Liver (tissue), 9 donors: ENCODE results near the gene MAP4K3. TPM values are rescaled to one million over a fixed set of nuclear protein-coding genes. Genes with fewer than 3 reads are reported as not detected.

Experiments used
- DNase-seq: peaks from one replicate; pipeline ENCODE4 v3.0.0-alpha.2; 2017; ENCODE audit warnings: low spot score
- H3K27ac ChIP-seq, 2 donors: one replicate each; pipeline ENCODE4 v1.7.0; 2013; ENCODE audit warnings: inconsistent platforms in 2 of 2, low read length in 2 of 2, control low read depth in 1 of 2, low read depth in 1 of 2, mild to moderate bottlenecking in 1 of 2
- H3K27me3 ChIP-seq, 4 donors: one replicate each; pipeline versions ENCODE4 v1.6.1 to v1.7.0; 2013; ENCODE audit warnings: low read length in 3 of 4, inconsistent platforms in 1 of 4, mild to moderate bottlenecking in 1 of 4, moderate library complexity in 1 of 4; ENCODE audit not compliant: control insufficient read depth in 4 of 4, insufficient read depth in 4 of 4
- H3K36me3 ChIP-seq, 4 donors: one replicate each; pipeline versions ENCODE4 v1.6.1 to v1.7.0; 2013; ENCODE audit warnings: low read length in 3 of 4, mild to moderate bottlenecking in 3 of 4, low read depth in 1 of 4, moderate library complexity in 1 of 4; ENCODE audit not compliant: control insufficient read depth in 4 of 4, insufficient read depth in 3 of 4
- H3K4me1 ChIP-seq, 4 donors: one replicate each; pipeline versions ENCODE4 v1.6.1 to v1.7.0; 2013; ENCODE audit warnings: low read length in 3 of 4, mild to moderate bottlenecking in 3 of 4, moderate library complexity in 1 of 4; ENCODE audit not compliant: control insufficient read depth in 4 of 4, insufficient read depth in 4 of 4
- H3K4me3 ChIP-seq, 3 donors: one replicate each; pipeline versions ENCODE4 v1.6.1 to v1.7.0; 2013; ENCODE audit warnings: low read length in 3 of 3, control low read depth in 1 of 3, low read depth in 1 of 3, mild to moderate bottlenecking in 1 of 3
- H3K9ac ChIP-seq, 2 donors: one replicate each; pipeline ENCODE4 v1.7.0; 2013; ENCODE audit warnings: low read length in 2 of 2, mild to moderate bottlenecking in 2 of 2, moderate library complexity in 2 of 2, control low read depth in 1 of 2, low read depth in 1 of 2
- H3K9me3 ChIP-seq, 4 donors: one replicate each; pipeline versions ENCODE4 v1.6.1 to v1.7.0; 2013; ENCODE audit warnings: low read length in 3 of 4; ENCODE audit not compliant: control insufficient read depth in 4 of 4
- ATF3 ChIP-seq: IDR thresholded peaks from 2 replicates; pipeline ENCODE4 v1.6.1; 2016; ENCODE audit warnings: antibody characterized with exemption
- EGR1 ChIP-seq, 2 donors: IDR thresholded peaks; 2 replicates each; pipeline ENCODE4 v1.6.1; 2016 to 2018; ENCODE audit warnings: antibody characterized with exemption in 2 of 2, low read depth in 2 of 2
- FOXA1 ChIP-seq: IDR thresholded peaks from 2 replicates; pipeline ENCODE4 v1.6.1; 2016; ENCODE audit warnings: antibody characterized with exemption
- FOXA2 ChIP-seq: IDR thresholded peaks from 2 replicates; pipeline ENCODE4 v1.6.1; 2016; ENCODE audit warnings: antibody characterized with exemption
- HNF4A ChIP-seq, 2 donors: conservative IDR thresholded peaks; 2 replicates each; pipeline ENCODE4 v1.6.1; 2016; ENCODE audit warnings: antibody characterized with exemption in 2 of 2, mild to moderate bottlenecking in 2 of 2
- JUND ChIP-seq, 2 donors: IDR thresholded peaks; 2 replicates each; pipeline ENCODE4 v1.6.1; 2016; ENCODE audit warnings: antibody characterized with exemption in 2 of 2
- MAX ChIP-seq: IDR thresholded peaks from 2 replicates; pipeline ENCODE4 v1.6.1; 2016; ENCODE audit warnings: antibody characterized with exemption
- NR2F2 ChIP-seq: IDR thresholded peaks from 2 replicates; pipeline ENCODE4 v1.6.1; 2016; ENCODE audit warnings: antibody characterized with exemption
- RAD21 ChIP-seq, 2 donors: IDR thresholded peaks; 2 replicates each; pipeline ENCODE4 v1.6.1; 2016; ENCODE audit warnings: antibody characterized with exemption in 2 of 2, mild to moderate bottlenecking in 2 of 2
- REST ChIP-seq: IDR thresholded peaks from 2 replicates; pipeline ENCODE4 v1.6.1; 2016; ENCODE audit warnings: antibody characterized with exemption, mild to moderate bottlenecking
- RXRA ChIP-seq, 2 donors: IDR thresholded peaks; 2 replicates each; pipeline ENCODE4 v1.6.1; 2017 to 2018; ENCODE audit warnings: antibody characterized with exemption in 2 of 2, mild to moderate bottlenecking in 1 of 2
- TAF1 ChIP-seq: conservative IDR thresholded peaks from 2 replicates; pipeline ENCODE4 v1.6.1; 2016; ENCODE audit warnings: antibody characterized with exemption, mild to moderate bottlenecking
- YY1 ChIP-seq: IDR thresholded peaks from 2 replicates; pipeline ENCODE4 v1.6.1; 2016; ENCODE audit warnings: antibody characterized with exemption, mild to moderate bottlenecking
- ZBTB33 ChIP-seq: IDR thresholded peaks from 2 replicates; pipeline ENCODE4 v1.6.1; 2016; ENCODE audit warnings: antibody characterized with exemption
- WGBS: extraction: QIAGEN DNeasy Blood & Tissue Kit; methylation state at CpG from one replicate; pipeline ENCODE4 v1.1.7; 2013; 5-methylcytosine and 5-hydroxymethylcytosine counted together
- polyA plus RNA-seq, 2 donors: library from polyadenylated mRNA; stranded (reverse) in 1 of 2; unstranded in 1 of 2; fragments of 200-250 nt in 1 of 2; fragments of >200 nt in 1 of 2; fragmentation: Nextera tagmentation in 1 of 2; extraction: Ambion mirVana in 1 of 2; gene quantifications; one replicate each; pipeline versions ENCODE4 v1.2.1 to v1.2.3, GENCODE V29; 2013 to 2015
- total RNA-seq, 2 donors: library from RNA; depleted of rRNA; stranded (reverse); fragments of >200 nt; gene quantifications; one replicate each; pipeline ENCODE4 v1.2.3, GENCODE V29; 2014
- donor health status: healthy.
- donor health status: healthy.
- donor health status: healthy.
- donor health status: healthy.
- donor health status: healthy.

MAP4K3 gene
- total and polyA plus RNA-seq, 4 donors, result 6.2 to 23.8 (median 10.9) TPM

GRCh38 chr2:39252888-39253518 is 184.1 kb downstream of the MAP4K3 start:
- Histone ChIP-seq H3K36me3 (peaks cover 1 to 53% (median 37%) of the 10 kb centered on the region in 4 donors), H3K27ac (no peak overlapping the region), H3K9ac (no peak overlapping the region), H3K27me3 (no peaks in the 10 kb centered on the region), H3K4me3 (no peak overlapping the region), H3K9me3 (no peaks in the 10 kb centered on the region), H3K4me1 (no peaks in the 10 kb centered on the region)
- WGBS, result 92% methylated on average over 18 of the region's 18 CpGs
- no peak for TF ChIP-seq ZBTB33
- TF ChIP-seq RXRA (IDR thresholded peaks at IDR 0.05), result no peak
- no peak for TF ChIP-seq NR2F2
- no peak for TF ChIP-seq REST
- TF ChIP-seq FOXA2, result no peak
- no peak for TF ChIP-seq RAD21 (IDR thresholded peaks at IDR 0.05)
- no peak for TF ChIP-seq EGR1 (IDR thresholded peaks at IDR 0.05; ENCODE audit: low read depth in 2 of 2)
- no peak for TF ChIP-seq YY1
- TF ChIP-seq TAF1, result no peak
- TF ChIP-seq MAX, result no peak
- TF ChIP-seq JUND (IDR thresholded peaks at IDR 0.05), result no peak
- no peak for TF ChIP-seq FOXA1
- TF ChIP-seq HNF4A (conservative IDR thresholded peaks at IDR 0.05), result no peak
- no peak for TF ChIP-seq ATF3
- no peak for DNase-seq

DNA sequence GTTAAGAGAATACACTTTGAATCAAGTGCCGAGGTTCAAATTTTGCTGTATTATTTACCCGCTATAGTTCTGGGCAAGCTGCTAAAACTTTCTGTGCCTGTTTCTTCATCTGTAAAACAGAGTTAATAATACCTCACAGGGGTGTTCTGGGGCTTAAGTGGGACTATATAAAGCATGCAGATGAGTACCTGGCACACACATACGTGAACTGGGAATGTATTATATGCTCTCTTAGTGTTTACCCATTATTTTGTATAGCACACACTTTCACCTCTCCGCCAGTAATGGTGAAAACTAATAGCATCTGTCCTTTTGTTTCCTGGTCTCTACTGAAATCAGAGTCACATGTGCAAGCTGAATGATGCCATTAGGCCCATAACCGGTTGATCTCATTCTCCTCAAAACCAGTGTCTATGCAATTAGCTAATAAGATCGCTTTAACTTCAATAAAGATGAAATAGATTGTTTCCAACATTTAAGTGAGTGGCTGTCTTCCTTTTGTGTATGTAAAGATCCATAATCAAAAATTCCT is 189.5 kb downstream of the MAP4K3 start:
- H3K27me3 ChIP-seq, result no peaks in the 10 kb centered on the region
- peaks cover 0 to 6% (median 0%) of the 10 kb centered on the region in 4 donors for H3K9me3 ChIP-seq
- WGBS, result 80% methylated on average over 6 of the region's 6 CpGs

More for the DNA sequence above, 189.5 kb downstream of the MAP4K3 start:
- DNase-seq, result no peak
- Histone ChIP-seq H3K36me3 (peaks cover 0 to 28% (median 15%) of the 10 kb centered on the region in 4 donors), H3K9ac (no peak overlapping the region), H3K4me1 (peaks cover 0 to 3% (median 0%) of the 10 kb centered on the region in 4 donors), H3K4me3 (no peak overlapping the region), H3K27ac (no peak overlapping the region)
- TF ChIP-seq RAD21 (IDR thresholded peaks at IDR 0.05) (no peak), ATF3 (no peak), MAX (no peak)
